ENCODE data around the gene EHMT1.
A peak's percentile ranks its signal among the peaks of the same experiment; 100 is the strongest.

Gene EHMT1

DNA sequence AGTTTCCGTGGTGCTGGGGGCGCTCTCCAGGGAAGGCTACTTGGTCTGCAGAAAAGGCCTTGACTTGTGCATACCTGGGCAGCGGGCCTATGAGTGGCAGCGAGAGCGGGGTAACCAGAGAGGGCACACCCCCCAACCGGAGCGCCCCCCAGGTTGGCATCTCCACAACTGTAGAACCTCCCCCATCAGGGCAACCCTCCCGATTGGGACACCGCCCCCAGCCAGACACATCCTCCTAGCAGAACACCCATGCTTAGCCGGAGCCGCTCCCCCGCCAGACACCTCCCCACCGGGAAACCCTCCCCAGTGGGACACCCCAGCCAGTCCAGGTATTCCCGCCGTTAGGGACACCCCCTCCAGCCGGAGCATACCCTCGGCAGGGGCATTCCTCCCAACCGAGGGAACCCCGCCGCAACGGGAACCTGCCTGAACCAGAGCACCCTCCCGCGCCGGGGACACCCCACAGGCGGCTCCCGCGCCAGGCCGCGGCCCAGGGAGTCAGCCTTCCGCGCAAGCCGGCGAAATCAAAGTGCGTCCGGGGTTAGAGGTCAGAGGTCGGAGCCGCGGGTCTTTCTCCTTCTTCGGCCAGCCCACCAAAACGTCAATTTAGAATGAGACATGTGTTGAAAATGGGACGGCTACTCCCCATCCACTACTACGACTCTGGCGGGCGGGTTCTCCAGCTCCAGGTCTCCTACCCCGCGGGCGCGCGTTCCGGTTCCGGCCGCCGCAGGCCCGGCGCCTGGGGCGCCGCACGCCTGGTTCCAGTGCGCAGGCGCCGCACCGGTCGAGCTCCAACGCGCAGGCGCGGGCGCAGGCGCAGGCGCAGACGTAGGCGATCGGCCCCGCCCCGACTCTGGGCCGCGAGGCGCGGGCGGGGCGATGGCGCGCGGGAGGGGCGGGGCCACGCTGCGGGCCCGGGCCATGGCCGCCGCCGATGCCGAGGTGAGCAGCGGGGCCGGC is at the start of gene EHMT1:
EHMT1 (plus strand) TSS at position 901 of the 963 bp plus-strand sequence; CDS start at position 925, 24 bp downstream.
- peak; percentile 68 for DNase-seq

DNA sequence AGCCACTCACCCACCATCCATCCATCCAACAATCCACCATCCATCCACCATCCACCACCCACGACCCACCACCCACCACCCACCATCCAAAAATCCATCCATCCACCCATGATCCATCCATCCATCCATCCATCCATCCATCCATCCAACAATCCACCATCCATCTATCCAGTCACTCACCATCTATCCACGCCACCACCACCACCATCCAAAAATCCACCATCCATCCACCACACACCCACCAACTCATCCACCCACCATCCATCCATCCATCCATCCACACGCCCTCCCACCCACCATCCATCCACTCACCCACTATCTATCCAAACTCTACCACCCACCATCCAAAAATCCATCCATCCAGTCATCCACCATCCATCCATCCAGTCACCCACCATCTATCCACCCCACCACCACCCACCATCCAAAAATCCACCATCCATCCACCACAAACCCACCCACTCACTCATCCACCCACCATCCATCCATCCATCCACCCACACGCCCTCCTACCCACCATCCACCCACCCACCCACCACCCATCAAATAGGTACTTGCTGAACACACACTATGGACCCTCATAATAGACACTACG is 49.1 kb upstream of the EHMT1 start:
- DNase-seq = no peak

DNA sequence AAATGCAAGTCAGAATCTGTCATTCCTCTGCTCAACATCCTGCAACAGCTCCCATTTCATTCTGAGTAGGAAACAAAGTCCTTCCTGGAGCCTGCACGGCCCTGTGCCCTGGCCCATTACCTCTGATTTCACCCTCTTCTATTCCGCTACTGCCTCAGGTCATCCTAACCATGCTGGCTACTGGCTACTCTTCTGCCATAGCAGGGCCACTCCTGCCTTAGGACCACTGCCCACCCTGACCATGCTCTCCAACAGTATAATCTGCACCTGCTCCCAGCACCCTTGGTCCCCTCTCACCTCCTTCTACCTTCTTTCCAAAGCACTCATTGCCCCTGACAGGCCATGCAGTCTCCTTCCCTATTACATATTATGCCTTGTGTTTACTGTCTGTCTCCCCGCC is 48.2 kb upstream of the EHMT1 start:
- no peak for DNase-seq

DNA sequence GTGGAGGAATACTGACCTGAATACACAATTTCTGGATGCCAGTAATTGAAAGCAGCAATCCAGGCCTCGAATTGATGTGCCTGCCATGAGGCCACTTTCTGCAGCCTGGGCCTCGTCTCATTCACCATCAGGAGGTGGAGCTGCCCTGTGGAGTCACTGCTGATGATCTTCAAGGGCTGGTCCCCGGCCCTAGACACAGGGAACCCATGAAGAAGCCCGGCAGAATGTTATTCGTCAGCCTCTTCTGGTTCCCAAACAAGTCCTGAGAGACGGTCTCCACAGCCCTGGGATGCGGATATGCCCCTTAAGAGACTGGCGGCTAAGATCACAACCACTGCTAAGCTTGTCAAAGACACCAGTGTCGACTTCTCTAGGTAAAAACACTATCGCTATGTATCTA is 44.6 kb upstream of the EHMT1 start:
- no peak for DNase-seq

DNA sequence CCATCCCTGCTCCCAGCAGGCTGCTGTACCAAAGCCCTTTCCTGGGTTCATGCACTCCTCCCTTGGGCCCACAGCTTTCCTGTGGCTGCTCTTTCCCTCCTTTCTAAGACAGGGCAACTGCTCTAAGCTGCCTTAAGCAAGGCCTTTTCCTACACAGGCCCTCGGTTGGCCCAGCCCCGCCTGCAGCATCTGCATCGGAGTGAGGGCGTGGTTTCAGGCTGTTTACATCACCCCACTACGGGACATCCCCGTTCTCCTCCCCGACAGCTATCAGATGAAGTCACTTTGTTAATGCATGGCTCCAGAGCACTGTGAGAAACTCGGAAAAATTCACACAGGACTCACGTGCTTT is 43.5 kb upstream of the EHMT1 start:
- DNase-seq = no peak

DNA sequence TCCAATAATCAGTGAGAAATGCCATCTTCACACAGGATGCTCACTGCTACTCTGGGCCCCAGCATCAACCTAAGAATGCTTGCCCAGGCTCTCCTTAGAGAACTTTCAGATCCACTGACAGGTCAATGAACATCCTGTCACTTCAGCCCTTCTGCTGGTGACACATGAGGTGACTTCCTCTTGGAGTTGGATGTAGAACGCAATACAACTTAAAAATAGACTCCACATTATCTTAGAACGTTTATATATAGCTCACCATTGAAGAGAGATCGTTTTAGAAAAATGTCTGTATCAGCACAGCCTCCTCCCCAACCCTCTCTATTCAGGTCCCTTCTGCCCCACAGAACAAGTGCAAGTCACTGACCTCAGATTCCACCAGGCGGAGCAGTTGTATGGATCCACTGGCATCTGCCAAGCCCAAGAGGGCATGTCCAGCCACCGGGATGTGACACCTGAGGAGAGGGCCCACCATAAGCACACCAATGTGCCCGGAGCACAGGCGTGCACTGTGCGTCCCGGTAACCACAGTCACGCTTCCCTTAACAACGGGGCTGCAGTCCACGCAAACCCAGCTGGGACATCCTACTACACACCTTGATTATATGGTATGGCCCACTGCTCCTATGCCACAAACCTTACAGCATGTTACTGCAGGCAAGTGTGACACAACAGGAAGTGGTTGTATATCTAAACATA is 42.9 kb upstream of the EHMT1 start:
- DNase-seq = no peak

DNA sequence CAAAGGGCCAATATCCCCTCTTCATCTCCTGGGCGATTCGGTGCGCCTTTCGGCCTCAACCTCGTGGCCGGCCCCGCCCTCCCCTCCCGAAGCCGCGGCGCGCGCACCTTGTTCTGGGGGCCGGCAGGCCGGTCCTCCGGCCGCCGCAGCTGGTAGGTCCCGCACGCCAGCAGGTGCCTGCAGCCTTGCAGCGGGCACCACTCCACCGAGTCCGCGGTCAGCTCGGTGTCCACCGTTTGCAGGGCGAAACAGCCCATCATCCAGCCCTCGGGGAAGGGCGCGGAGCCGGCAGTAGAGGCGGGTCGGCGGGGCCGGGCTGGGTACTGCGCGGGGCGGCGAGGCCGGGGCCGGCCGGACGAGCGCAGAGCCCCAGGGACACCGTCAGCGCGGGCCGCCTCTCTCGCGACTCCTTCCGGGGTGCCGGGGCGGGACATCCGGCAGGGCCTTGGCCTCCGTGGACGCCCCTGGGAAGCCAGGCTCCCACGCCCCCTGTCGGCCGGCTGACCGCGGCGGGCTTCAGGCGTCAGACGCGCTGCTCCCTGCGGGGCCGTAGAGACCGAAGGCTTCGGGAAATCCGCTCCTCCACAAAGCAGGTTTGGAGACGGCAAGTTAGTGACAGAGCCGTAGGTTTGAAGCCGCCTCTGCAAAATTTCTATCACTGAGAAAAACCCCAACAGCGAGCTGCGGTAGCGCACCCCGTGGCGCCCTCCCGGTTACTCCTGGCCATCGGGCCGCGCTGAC is 40.1 kb upstream of the EHMT1 start, which contains the start of gene DPH7:
DPH7 (minus strand) TSS at position 408 of the 741 bp plus-strand sequence; CDS start at position 260, 148 bp downstream.
- peak; percentile 50 for DNase-seq

DNA sequence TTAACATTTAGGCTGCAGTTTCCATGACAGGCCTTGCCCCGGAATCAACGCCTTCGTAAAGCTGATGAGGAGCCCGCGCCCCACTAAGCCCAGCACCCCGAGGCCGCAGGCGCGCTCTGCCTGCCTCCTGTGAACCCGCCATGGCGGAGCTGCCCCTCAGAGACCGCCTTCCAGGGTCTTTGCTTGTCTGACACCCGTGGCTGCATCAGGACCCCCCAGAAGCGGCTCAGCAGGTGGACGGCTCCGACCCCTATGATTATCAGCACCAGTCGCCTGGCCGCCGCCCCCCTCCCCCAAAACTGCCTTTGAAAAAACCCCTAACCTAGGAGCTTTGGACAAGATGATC is 39.6 kb upstream of the EHMT1 start:
- no peak for DNase-seq

DNA sequence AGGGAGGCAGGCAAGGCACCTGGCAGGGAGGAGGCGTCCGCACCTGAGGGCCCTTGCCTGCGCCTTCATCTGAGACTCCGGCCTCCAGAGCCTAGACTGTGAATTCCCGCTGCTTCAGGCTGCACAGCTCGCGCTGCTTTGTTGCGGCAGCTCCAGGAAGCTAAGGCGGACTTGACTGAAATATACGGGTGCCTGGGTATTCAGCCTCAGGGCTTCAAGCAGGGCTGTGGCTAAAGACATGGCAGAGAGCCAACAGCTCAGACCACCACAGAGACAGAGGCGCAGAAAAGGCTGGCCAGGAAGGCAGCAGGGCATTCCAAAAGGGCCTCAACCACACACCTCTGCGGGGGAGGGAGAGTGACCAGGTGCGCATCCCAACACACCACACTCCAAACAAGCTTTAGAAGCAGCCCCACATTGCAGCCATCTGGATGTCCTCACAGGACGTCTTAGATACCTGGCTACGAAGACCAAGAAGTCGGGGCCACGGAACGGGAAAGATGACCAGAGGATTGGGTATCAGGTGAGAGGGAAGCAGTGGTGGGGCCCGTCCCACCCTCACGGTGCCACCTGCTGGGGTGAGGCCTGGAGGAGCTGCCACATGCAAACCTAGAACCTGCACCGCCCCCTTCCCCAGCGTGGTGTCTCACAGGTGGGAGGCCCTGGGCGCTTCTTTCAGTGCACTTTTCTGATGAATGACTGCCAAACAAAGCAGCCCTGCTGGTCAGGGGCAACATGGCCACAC is 38.4 kb upstream of the EHMT1 start:
- DNase-seq = no peak

DNA sequence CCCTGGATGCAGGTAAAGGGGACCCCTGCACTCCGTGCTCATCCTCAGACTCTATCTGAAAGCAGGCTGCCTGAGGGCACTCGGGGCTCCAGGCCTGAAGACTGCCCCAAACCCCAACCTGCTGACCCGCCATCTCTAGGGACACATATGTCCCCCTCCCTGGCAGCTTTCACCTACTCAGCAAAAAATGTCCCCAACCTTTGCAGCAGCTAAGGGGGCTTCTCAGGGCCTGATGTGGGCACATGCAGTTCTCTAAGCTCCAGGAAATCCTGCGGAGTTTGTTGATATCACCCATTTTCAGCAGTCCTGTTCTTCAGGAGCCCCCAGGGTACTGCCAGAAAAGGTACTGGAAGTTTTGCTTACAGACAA is 37.9 kb upstream of the EHMT1 start:
- no peak for DNase-seq

DNA sequence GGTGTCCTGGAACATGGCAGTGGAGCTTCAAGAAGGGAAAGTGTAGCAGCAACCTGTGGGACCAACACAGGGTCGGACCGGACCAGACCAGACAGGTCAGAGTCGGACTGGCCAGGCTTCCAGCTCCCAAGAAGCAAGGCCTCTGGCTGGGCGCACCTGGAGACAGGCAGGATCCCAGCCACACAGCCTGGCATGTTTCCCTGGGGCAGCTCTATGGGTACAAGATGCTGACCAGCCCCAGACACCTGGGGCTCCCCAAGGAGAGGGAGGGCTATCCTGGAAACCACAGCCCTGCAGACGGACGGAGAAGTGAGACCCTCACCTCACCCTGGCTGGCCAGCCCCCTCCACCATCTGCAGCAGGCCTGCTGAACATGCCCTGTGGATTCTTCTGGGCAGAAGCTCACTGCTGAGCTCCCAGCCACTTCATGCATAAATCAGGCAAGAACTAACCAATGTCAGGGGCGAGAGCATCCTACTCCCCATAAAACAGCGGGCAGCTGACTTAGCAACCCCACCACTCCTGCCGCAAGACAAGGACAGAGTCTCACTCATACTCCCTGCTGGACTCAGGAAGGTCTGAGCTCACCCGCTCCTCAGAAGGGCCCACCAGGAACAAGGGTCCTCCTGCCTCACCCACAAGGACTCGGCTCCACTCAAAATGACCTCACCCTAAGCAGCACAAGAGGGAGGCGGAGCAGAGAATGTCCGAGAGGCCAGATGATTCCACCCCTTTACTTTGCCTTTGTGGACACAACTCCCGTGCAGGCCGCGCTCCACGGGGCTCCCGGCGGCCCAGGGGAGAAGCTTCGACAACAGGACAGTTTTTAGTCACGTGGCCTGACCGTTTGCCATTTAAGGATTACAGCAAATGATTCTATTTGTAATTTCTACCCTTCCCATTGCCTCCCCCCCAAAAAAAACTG is 37.2 kb upstream of the EHMT1 start:
- DNase-seq = no peak

DNA sequence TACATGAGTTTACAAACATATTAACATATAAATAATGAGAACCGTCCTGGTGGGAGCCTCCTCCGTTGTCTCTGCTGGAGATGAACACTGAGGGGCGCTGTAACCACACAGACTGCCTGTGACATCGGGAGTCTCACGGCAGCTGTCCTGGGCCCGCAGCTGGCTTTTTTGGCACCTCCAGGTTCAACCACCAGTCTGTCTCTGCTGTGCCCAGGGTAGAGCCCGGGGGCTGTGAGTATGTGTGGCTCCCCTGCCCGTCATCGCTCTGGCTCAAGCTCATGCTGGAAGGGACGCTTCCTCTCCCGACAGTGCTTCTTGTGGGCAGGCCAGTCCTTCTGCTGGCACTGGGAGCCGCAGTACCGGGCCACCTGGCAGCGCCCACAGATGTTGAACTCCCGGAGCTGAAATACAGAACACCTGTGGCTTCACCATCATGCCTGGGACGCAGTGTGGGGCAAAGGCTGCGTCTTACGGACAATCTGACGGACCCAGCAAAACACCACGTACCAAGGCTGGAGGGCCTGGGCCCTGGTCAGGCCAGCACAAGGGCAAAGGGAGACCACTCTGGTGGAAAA is 36.4 kb upstream of the EHMT1 start:
- peak; percentile 17 for DNase-seq

DNA sequence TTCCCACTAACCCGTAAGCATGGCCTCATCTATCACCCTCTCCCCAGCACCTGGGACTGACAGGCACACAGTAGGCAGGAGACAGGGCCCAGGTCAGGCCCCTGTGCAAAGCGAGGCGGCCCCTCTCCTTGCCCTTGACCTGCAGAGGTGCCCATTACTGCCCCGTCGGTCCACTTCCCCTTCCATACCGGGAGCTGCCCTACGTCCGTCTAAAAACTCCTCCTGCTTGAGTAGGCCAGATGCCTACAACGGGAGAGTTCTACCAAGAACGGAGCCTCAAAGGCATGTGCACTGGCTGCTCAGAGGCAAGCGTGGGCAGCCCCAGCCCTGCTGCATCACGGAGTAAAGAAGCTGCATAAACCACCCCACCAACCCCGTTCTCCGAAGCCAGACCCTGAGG is 35.5 kb upstream of the EHMT1 start:
- no peak for DNase-seq

DNA sequence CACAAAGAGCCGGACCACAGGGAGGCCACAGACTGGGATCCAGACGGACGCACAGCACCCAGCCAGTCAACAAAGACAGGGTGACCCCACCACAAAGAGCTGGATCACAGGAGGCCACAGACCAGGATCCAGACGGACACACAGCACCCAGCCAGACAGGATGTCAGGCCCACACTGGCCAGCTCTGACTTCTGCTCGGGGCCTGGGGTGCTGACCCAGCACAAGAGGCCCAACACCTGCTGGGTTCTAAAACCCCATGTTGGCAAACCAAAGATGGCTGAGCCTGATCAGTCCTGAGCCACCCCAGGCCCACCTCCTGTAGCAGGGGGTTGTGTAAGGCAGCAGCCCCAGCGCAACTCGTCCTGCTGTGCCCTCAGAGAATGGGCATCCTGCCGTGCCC is 34.8 kb upstream of the EHMT1 start:
- DNase-seq = no peak

DNA sequence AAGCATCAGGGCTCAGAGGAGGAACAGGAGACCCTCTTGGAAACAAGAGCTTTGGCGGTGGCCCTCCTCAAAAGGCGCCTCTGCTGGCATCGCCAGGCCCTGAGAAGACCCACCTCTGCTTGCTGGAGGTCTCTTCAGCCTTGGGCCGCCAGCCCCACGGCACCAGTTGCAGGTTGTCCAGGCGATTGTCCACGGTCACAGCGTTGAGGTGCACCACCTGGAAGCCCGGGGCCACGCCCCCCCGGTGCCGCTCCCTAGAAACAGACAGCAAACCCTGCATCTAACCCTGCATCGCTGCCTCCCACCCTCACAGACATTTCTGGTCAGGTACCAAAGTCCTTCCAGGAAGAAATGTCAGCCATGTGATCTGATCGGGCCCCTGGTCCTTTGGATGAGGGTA is 32.0 kb upstream of the EHMT1 start:
- no peak for DNase-seq

DNA sequence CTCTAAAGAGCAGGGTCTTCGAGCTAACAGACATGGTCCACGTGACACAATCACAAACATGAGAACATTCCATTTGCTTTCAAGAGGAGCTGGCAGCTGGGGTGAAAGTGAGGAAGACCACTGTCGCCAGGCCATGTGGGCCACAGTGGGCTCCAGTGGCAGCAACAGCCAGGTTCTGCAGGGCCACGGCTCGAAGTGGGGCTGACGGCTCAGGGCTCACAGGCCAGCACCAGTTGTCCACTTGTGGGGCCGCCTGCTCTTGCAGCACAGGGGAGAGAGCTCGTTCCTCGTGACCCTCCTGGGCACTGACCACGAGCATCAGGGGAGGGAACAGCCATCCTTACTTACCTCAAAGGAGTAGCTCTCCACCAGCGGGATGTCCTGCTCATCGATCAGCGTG is 30.5 kb upstream of the EHMT1 start:
- DNase-seq = no peak

DNA sequence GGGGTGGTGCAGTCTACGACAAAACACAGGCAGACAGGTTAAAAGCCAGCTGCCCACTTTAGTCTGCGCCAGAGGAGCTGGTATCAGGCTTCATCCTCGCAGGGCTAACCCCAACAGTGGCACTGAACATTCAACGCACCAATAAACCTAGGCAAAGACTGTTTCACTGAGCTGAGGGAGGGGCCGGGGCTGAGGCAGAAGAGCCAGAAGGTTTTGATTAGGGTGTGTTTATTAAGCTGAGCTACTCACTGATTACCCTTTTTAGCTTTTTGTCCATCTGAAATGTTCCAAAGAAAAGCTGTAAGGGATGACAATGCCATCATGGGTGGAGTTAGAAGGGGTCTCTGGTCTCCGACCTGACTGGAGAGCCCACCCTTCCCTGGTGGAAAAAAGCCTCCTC is 29.9 kb upstream of the EHMT1 start:
- no peak for DNase-seq

DNA sequence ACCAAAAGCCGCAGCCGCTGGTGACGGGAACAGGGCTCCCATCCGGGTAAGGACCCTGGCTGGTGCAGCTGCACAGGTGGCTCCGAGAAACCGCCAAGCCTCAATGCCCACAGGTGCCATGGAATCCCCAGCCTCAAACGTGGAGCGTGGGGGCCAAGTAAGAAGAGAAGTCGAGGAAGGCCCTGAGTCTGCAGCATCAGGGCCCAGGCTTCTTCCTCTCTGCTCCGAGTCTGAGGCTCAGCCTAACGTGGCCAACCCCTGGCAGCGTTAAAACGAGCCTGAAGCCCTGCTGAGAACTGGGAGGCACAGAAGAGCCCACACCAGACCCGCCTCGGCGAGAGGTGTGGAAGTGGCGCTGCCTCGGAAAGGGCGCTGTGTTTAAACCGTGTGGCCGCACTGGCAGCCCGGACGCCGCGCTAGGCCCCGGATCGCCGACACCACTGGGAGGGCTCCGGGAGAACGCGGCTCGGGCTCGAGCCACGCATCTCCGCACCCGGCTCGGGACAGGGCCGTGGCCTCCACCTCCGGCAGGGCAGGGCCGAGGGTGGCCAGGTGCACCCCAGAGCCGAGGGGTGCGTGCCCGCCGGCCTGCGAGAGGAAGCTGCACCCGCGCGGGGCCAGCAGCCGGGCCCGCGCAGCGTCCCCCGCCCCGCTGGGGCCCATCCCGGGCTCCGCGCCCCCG is 29.2 kb upstream of the EHMT1 start:
- DNase-seq = no peak

DNA sequence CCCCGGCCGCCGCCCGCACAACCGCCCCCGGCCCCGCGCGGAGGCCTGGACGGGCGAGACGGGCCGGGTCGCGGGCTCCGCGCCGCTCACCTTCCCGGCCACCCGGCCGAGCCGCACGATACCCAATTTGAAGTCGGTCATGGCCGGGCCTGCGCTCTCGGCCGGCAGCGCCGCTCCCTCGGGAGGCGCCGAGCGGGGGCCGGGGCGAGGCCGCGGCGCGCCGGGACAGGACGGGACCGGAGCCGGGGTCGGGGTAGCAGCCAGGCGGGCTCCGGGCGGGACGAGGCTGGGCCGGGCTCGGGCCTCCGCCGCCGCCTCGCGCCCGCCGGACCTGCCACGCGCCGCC is 28.7 kb upstream of the EHMT1 start:
- DNase-seq = no peak

All from NCI-H1694 treated with DMSO at 0.1 percent for 48 hours (cell line).